GM06990 (cell line): ENCODE data around the gene PARP1.

Source experiments
- DNase-seq: peaks from one replicate; pipeline ENCODE4 v3.0.0-alpha.2; 2011; ENCODE audit not compliant: insufficient read length; ENCODE audit errors: extremely low read depth
- H3K27me3 ChIP-seq: replicated peaks from 2 replicates; pipeline ENCODE4 v1.6.0; 2011; ENCODE audit warnings: low read length; ENCODE audit not compliant: control insufficient read depth, insufficient read depth
- H3K36me3 ChIP-seq: 2 replicates; pipeline ENCODE4 v1.5.1; 2011; ENCODE audit warnings: low read length; ENCODE audit not compliant: control insufficient read depth, insufficient read depth
- H3K4me3 ChIP-seq: replicated peaks from 2 replicates; pipeline ENCODE4 v1.5.1; 2011; ENCODE audit warnings: low read depth, mild to moderate bottlenecking, control low read depth, low read length
- CTCF ChIP-seq: IDR thresholded peaks from 2 replicates; pipeline ENCODE4 v1.5.1; 2011; ENCODE audit warnings: low read length, control low read depth, mild to moderate bottlenecking, inconsistent platforms; ENCODE audit not compliant: insufficient read depth, poor library complexity, severe bottlenecking

The PARP1 gene

GRCh38 chr1:226366290-226366689, 41.6 kb downstream of the PARP1 start:
- no peak for TF ChIP-seq CTCF
- peaks cover 51% of the 10 kb centered on the region for H3K36me3 ChIP-seq
- DNase-seq = no peak

GRCh38 chr1:226365831-226366231, 42.1 kb downstream of the PARP1 start:
- Histone ChIP-seq H3K36me3 (peaks cover 51% of the 10 kb centered on the region), H3K4me3 (no peak overlapping the region), H3K27me3 (no peaks in the 10 kb centered on the region)
- no peak for TF ChIP-seq CTCF
- no peak for DNase-seq

More at GRCh38 chr1:226366290-226366689, 41.6 kb downstream of the PARP1 start:
- Histone ChIP-seq H3K27me3 (no peaks in the 10 kb centered on the region), H3K4me3 (no peak overlapping the region)

GRCh38 chr1:226364901-226365565, 42.9 kb downstream of the PARP1 start:
- DNase-seq = no peak

GRCh38 chr1:226364514-226364899, 43.4 kb downstream of the PARP1 start:
- TF ChIP-seq CTCF = no peak
- no peak for DNase-seq
- Histone ChIP-seq H3K36me3 (peaks cover 51% of the 10 kb centered on the region), H3K4me3 (no peak overlapping the region), H3K27me3 (no peaks in the 10 kb centered on the region)

More at GRCh38 chr1:226364901-226365565, 42.9 kb downstream of the PARP1 start:
- no peaks in the 10 kb centered on the region for H3K27me3 ChIP-seq
- H3K4me3 ChIP-seq = no peak overlapping the region
- H3K36me3 ChIP-seq = peaks cover 51% of the 10 kb centered on the region
- no peak for TF ChIP-seq CTCF

GRCh38 chr1:226363801-226364513, 43.9 kb downstream of the PARP1 start:
- no peak overlapping the region for H3K4me3 ChIP-seq
- peaks cover 52% of the 10 kb centered on the region for H3K36me3 ChIP-seq
- no peak for DNase-seq
- TF ChIP-seq CTCF = no peak
- no peaks in the 10 kb centered on the region for H3K27me3 ChIP-seq
